ENCODE data around the gene C6orf118.

DNA sequence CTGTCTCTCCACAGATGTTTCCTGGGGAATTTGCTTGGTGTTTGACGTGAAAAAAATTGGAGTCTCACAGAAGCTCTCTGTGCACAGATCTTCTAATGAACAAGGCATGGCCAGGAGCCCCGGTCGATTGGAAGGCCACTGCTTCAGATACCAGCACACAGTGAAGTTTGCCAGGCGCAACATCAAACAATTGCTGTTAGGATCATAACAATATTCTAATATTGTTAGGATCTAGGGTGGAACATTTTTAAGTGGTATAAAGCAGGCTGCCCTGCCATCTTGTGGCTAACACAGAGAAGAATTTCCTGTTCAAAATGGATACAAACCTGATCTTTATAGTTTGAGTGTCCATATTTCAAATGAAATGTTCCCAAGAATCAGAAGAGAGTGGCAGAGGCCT, 64.1 kb downstream of the C6orf118 start:
- TF ChIP-seq, protein P1, sequence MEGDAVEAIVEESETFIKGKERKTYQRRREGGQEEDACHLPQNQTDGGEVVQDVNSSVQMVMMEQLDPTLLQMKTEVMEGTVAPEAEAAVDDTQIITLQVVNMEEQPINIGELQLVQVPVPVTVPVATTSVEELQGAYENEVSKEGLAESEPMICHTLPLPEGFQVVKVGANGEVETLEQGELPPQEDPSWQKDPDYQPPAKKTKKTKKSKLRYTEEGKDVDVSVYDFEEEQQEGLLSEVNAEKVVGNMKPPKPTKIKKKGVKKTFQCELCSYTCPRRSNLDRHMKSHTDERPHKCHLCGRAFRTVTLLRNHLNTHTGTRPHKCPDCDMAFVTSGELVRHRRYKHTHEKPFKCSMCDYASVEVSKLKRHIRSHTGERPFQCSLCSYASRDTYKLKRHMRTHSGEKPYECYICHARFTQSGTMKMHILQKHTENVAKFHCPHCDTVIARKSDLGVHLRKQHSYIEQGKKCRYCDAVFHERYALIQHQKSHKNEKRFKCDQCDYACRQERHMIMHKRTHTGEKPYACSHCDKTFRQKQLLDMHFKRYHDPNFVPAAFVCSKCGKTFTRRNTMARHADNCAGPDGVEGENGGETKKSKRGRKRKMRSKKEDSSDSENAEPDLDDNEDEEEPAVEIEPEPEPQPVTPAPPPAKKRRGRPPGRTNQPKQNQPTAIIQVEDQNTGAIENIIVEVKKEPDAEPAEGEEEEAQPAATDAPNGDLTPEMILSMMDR (IDR thresholded peaks at IDR 0.05) = peak in 4 of 6 experiments; percentile 9 to 32 (median 15)
- TF ChIP-seq POLR2A (IDR thresholded peaks at IDR 0.05) = no peak
